ENCODE measurements around the gene ESYT1.

DNA sequence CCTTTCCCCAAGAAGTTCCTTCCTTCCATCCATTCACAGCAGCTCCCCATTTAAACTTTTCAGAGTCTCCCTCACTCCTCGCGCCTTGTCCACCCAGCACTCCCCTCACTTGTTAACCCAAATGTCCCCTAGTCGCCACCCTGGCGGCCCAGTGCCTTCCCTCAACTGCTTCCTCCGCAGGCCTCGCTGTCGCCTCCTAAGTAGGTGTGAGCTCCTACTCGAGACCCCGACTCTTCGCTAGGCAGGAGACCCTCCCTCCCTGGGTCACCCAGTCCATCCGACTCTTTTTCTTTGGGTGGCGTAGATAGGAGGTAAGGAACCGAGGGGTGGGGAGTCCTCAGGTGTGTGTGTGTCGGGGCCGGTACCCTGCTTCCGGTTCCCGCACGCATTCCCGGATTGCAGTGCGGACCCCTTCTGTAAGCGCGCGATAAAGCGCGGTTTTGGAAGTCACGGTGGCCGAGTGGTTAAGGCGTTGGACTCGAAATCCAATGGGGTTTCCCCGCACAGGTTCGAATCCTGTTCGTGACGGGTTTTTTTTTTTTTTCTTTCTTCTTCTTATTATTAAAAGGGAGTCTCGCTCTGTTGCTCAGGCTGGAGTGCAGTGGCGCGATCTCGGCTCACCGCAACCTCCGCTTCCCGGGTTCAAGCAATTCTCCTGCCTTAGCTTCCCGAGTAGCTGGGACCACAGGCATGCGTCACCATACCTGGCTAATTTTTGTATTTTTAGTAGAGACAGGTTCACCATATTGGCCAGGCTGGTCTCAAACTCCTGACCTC lies 62.0 kb downstream of the ESYT1 start:
- TF ChIP-seq, protein P1, sequence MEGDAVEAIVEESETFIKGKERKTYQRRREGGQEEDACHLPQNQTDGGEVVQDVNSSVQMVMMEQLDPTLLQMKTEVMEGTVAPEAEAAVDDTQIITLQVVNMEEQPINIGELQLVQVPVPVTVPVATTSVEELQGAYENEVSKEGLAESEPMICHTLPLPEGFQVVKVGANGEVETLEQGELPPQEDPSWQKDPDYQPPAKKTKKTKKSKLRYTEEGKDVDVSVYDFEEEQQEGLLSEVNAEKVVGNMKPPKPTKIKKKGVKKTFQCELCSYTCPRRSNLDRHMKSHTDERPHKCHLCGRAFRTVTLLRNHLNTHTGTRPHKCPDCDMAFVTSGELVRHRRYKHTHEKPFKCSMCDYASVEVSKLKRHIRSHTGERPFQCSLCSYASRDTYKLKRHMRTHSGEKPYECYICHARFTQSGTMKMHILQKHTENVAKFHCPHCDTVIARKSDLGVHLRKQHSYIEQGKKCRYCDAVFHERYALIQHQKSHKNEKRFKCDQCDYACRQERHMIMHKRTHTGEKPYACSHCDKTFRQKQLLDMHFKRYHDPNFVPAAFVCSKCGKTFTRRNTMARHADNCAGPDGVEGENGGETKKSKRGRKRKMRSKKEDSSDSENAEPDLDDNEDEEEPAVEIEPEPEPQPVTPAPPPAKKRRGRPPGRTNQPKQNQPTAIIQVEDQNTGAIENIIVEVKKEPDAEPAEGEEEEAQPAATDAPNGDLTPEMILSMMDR (conservative IDR thresholded peaks at IDR 0.05 in 1 of 2, IDR thresholded peaks at IDR 0.05 in 1 of 2; ENCODE audit: low read depth in 1 of 2, low read length in 2 of 2), result peak in 1 of 2 donors; percentile 5
- no peak for TF ChIP-seq EZH2 (IDR thresholded peaks at IDR 0.05; ENCODE audit: low read length, missing control alignments)

Measured in fibroblast of lung (primary cell).